SK-N-SH (cell line): ENCODE measurements around the gene GRHL3.

Experiments
- EP300 ChIP-seq, 2 experiments: IDR thresholded peaks; 2 replicates each; pipeline versions ENCODE4 v1.4.0 to v1.6.1; 2012; ENCODE audit warnings: borderline replicate concordance in 1 of 2, low read depth in 1 of 2, low read length in 1 of 2
- EZH2phosphoT487 ChIP-seq: fragments of 200-600 bp; sonication (generic); IDR thresholded peaks from 2 replicates; pipeline ENCODE4 v1.6.1; 2017; ENCODE audit warnings: low read depth, mixed run types, mild to moderate bottlenecking, antibody characterized with exemption, moderate library complexity, borderline replicate concordance
- FOXM1 ChIP-seq: IDR thresholded peaks from 2 replicates; pipeline ENCODE4 v1.4.0; 2012; ENCODE audit warnings: low read depth, mild to moderate bottlenecking
- MXI1 ChIP-seq: IDR thresholded peaks from 2 replicates; pipeline ENCODE4 v1.6.1; 2012; ENCODE audit warnings: mild to moderate bottlenecking, low read depth, low read length, improper control_type of control experiment
- POLR2AphosphoS5 ChIP-seq: IDR thresholded peaks from 2 replicates; pipeline ENCODE4 v1.6.1; 2012; ENCODE audit warnings: low read depth, low read length
- RAD21 ChIP-seq: IDR thresholded peaks from 2 replicates; pipeline ENCODE4 v1.6.1; 2012; ENCODE audit warnings: mild to moderate bottlenecking, low read length
- RFX5 ChIP-seq: IDR thresholded peaks from 2 replicates; pipeline ENCODE4 v1.6.1; 2012; ENCODE audit warnings: mild to moderate bottlenecking, improper control_type of control experiment, low read length
- TCF12 ChIP-seq: IDR thresholded peaks from 2 replicates; pipeline ENCODE4 v1.4.0; 2012
- YY1 ChIP-seq: IDR thresholded peaks from 2 replicates; pipeline ENCODE4 v1.4.0; 2012; ENCODE audit warnings: low read depth, mild to moderate bottlenecking
- TF ChIP-seq, protein P1 (sequence below): fragments of 200-600 bp; sonication (generic); IDR thresholded peaks from 2 replicates; pipeline ENCODE4 v1.6.1; 2017; ENCODE audit warnings: antibody characterized with exemption, mild to moderate bottlenecking, moderate library complexity
- TF ChIP-seq, protein P2 (sequence below): fragments of 150-350 bp; IDR thresholded peaks from 2 replicates; pipeline ENCODE4 v1.6.1; 2016; ENCODE audit warnings: mild to moderate bottlenecking, low read depth, low read length
- TF ChIP-seq, protein P3 (sequence below): IDR thresholded peaks from 2 replicates; pipeline ENCODE4; 2012
- TF ChIP-seq, protein P4 (sequence below): IDR thresholded peaks from 2 replicates; pipeline ENCODE4 v1.6.1; 2012; ENCODE audit warnings: mild to moderate bottlenecking, low read depth, low read length, moderate library complexity
- TF ChIP-seq, protein P5 (sequence below): IDR thresholded peaks from 2 replicates; pipeline ENCODE4 v1.4.0; 2012; ENCODE audit warnings: low read depth

DNA sequence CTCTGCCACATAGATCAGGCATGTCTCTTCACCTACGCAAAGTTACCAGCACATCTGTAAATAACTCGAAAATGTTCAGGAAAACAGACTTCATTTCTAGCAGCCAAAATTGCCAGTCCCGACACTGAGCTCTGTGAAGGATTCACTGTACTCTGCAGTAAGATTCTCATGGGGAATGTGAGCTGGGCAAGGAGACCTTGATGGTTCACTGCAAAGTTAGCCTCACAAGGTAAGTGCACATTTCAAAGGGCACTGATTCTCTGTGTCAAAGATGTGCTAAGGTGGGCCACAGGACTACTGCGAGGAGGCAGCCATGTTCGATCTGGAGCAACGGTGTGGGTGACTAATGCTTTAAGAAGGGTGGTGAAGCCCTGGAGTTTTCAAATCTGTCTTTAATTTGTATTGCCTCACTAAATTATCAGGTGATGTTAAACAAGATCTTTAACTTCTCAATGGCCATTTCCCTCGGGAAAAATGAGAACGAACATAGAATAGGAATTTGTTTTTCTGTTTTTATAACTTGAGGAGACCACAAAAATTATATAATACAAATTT lies 69.3 kb downstream of the GRHL3 start:
- TF ChIP-seq RAD21 = no peak
- TF ChIP-seq, protein P1, sequence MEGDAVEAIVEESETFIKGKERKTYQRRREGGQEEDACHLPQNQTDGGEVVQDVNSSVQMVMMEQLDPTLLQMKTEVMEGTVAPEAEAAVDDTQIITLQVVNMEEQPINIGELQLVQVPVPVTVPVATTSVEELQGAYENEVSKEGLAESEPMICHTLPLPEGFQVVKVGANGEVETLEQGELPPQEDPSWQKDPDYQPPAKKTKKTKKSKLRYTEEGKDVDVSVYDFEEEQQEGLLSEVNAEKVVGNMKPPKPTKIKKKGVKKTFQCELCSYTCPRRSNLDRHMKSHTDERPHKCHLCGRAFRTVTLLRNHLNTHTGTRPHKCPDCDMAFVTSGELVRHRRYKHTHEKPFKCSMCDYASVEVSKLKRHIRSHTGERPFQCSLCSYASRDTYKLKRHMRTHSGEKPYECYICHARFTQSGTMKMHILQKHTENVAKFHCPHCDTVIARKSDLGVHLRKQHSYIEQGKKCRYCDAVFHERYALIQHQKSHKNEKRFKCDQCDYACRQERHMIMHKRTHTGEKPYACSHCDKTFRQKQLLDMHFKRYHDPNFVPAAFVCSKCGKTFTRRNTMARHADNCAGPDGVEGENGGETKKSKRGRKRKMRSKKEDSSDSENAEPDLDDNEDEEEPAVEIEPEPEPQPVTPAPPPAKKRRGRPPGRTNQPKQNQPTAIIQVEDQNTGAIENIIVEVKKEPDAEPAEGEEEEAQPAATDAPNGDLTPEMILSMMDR = no peak
- no peak for TF ChIP-seq POLR2AphosphoS5
- no peak for TF ChIP-seq MXI1
- no peak for TF ChIP-seq YY1
- no peak for TF ChIP-seq RFX5
- TF ChIP-seq, protein P2, sequence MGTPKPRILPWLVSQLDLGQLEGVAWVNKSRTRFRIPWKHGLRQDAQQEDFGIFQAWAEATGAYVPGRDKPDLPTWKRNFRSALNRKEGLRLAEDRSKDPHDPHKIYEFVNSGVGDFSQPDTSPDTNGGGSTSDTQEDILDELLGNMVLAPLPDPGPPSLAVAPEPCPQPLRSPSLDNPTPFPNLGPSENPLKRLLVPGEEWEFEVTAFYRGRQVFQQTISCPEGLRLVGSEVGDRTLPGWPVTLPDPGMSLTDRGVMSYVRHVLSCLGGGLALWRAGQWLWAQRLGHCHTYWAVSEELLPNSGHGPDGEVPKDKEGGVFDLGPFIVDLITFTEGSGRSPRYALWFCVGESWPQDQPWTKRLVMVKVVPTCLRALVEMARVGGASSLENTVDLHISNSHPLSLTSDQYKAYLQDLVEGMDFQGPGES = no peak
- TF ChIP-seq, protein P3, sequence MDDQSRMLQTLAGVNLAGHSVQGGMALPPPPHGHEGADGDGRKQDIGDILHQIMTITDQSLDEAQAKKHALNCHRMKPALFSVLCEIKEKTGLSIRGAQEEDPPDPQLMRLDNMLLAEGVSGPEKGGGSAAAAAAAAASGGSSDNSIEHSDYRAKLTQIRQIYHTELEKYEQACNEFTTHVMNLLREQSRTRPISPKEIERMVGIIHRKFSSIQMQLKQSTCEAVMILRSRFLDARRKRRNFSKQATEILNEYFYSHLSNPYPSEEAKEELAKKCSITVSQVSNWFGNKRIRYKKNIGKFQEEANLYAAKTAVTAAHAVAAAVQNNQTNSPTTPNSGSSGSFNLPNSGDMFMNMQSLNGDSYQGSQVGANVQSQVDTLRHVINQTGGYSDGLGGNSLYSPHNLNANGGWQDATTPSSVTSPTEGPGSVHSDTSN = no peak
- TF ChIP-seq TCF12 = no peak
- no peak for TF ChIP-seq FOXM1
- no peak for TF ChIP-seq EP300 (IDR thresholded peaks at IDR 0.05; ENCODE audit: borderline replicate concordance in 1 of 2, low read depth in 1 of 2, low read length in 1 of 2)
- TF ChIP-seq EZH2phosphoT487 = no peak
- TF ChIP-seq, protein P4, sequence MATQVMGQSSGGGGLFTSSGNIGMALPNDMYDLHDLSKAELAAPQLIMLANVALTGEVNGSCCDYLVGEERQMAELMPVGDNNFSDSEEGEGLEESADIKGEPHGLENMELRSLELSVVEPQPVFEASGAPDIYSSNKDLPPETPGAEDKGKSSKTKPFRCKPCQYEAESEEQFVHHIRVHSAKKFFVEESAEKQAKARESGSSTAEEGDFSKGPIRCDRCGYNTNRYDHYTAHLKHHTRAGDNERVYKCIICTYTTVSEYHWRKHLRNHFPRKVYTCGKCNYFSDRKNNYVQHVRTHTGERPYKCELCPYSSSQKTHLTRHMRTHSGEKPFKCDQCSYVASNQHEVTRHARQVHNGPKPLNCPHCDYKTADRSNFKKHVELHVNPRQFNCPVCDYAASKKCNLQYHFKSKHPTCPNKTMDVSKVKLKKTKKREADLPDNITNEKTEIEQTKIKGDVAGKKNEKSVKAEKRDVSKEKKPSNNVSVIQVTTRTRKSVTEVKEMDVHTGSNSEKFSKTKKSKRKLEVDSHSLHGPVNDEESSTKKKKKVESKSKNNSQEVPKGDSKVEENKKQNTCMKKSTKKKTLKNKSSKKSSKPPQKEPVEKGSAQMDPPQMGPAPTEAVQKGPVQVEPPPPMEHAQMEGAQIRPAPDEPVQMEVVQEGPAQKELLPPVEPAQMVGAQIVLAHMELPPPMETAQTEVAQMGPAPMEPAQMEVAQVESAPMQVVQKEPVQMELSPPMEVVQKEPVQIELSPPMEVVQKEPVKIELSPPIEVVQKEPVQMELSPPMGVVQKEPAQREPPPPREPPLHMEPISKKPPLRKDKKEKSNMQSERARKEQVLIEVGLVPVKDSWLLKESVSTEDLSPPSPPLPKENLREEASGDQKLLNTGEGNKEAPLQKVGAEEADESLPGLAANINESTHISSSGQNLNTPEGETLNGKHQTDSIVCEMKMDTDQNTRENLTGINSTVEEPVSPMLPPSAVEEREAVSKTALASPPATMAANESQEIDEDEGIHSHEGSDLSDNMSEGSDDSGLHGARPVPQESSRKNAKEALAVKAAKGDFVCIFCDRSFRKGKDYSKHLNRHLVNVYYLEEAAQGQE = no peak
- TF ChIP-seq, protein P5, sequence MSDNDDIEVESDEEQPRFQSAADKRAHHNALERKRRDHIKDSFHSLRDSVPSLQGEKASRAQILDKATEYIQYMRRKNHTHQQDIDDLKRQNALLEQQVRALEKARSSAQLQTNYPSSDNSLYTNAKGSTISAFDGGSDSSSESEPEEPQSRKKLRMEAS = no peak
